Breast epithelium (tissue), 4 donors: ENCODE measurements around the gene RPH3AL. TPM values are rescaled to one million over a fixed set of nuclear protein-coding genes. Genes with fewer than 3 reads are reported as not detected.
"Not testable (repeated sequence)": the region's sequence is repeated elsewhere in the genome, so short reads cannot be mapped to it uniquely, and the experiment has no call there.

ENCODE experiments used
- DNase-seq, 2 donors: peaks; one replicate each; pipeline ENCODE4 v3.0.0-alpha.2; 2019; ENCODE audit warnings: low spot score in 2 of 2
- H3K27ac ChIP-seq, 2 donors: fragments of 200-600 bp; sonication (generic) in 1 of 2; one replicate each; pipeline ENCODE4 v1.5.1; 2016 to 2019; ENCODE audit warnings: mild to moderate bottlenecking in 1 of 2
- H3K27me3 ChIP-seq, 2 donors: fragments of 200-600 bp; sonication (generic) in 1 of 2; one replicate each; pipeline versions ENCODE4 v1.5.1 to v1.6.0; 2017 to 2019; ENCODE audit warnings: control low read depth in 1 of 2, mild to moderate bottlenecking in 1 of 2
- H3K36me3 ChIP-seq: fragments of 200-600 bp; one replicate; pipeline ENCODE4 v1.5.1; 2019
- H3K4me1 ChIP-seq, 2 donors: fragments of 200-600 bp; sonication (generic); one replicate each; pipeline ENCODE4 v1.5.1; 2016 to 2019; ENCODE audit warnings: control low read depth in 1 of 2
- H3K4me3 ChIP-seq, 3 donors: fragments of 200-600 bp; sonication (generic); 1 replicate in 2 of 3; 2 replicates in 1 of 3; pipeline ENCODE4 v1.5.1; 2016 to 2019; ENCODE audit warnings: mild to moderate bottlenecking in 3 of 3, moderate library complexity in 2 of 3
- H3K9me3 ChIP-seq, 2 donors: fragments of 200-600 bp; sonication (generic) in 1 of 2; one replicate each; pipeline ENCODE4 v1.5.1; 2016 to 2019; ENCODE audit warnings: control low read depth in 1 of 2
- POLR2A ChIP-seq: fragments of 450-650 bp; IDR thresholded peaks from one replicate; pipeline ENCODE4 v1.6.1; 2016; ENCODE audit warnings: antibody characterized with exemption, mild to moderate bottlenecking, moderate library complexity
- POLR2AphosphoS5 ChIP-seq, 3 donors: sonication (generic); formaldehyde crosslinking; IDR thresholded peaks; one replicate each; pipeline ENCODE4 v1.6.1; 2017; ENCODE audit warnings: antibody characterized with exemption in 3 of 3
- intact Hi-C: fragments of 100-400 bp; cut with DNase I; formaldehyde crosslinking; loops from one replicate; pipeline ENCODE4 v1.15.1; 2023; ENCODE audit warnings: low total_unique reads
- total RNA-seq, 3 donors: library from RNA; depleted of rRNA; stranded (reverse); fragments of >200 nt; gene quantifications; one replicate each; pipeline ENCODE4 v1.1.0, GENCODE V29; 2016
- TF ChIP-seq, protein P1 (sequence below), 3 donors: fragments of 450-650 bp; IDR thresholded peaks; one replicate each; pipeline ENCODE4 v1.5.1; 2016 to 2017; ENCODE audit warnings: antibody characterized with exemption in 3 of 3, mild to moderate bottlenecking in 3 of 3, moderate library complexity in 3 of 3

Gene RPH3AL
- total RNA-seq, 3 donors from 2014 or later: 9.6 to 15.7 (median 15.4) TPM

DNA sequence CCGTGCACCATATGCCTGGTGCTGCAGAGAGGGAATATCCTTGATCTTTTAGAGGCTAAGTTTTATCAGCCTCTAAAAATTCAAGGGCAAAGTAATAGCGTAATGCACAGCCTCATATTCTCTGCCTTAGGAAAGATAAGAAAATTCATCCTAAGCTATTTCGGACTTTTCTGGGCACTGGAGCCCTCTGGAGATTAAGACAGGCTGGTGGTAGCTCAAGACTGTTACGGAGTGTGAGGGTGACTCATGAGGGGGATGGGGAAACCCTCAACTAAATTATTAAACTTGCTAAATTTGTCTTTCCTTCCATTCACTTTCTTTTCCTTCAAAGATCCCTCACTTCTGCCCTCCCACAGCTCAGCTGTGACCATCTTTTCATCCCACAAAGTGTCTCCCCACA, 73.3 kb downstream of the RPH3AL start:
- intact Hi-C loops: no loop called here
- Histone ChIP-seq H3K36me3 (no peaks in the 10 kb centered on the region), H3K9me3 (no peaks in the 10 kb centered on the region), H3K27me3 (no peaks in the 10 kb centered on the region), H3K4me1 (no peaks in the 10 kb centered on the region), H3K27ac (no peak overlapping the region), H3K4me3 (no peak overlapping the region)
- TF ChIP-seq POLR2AphosphoS5 (IDR thresholded peaks at IDR 0.05): no peak
- TF ChIP-seq POLR2A: no peak
- TF ChIP-seq, protein P1, sequence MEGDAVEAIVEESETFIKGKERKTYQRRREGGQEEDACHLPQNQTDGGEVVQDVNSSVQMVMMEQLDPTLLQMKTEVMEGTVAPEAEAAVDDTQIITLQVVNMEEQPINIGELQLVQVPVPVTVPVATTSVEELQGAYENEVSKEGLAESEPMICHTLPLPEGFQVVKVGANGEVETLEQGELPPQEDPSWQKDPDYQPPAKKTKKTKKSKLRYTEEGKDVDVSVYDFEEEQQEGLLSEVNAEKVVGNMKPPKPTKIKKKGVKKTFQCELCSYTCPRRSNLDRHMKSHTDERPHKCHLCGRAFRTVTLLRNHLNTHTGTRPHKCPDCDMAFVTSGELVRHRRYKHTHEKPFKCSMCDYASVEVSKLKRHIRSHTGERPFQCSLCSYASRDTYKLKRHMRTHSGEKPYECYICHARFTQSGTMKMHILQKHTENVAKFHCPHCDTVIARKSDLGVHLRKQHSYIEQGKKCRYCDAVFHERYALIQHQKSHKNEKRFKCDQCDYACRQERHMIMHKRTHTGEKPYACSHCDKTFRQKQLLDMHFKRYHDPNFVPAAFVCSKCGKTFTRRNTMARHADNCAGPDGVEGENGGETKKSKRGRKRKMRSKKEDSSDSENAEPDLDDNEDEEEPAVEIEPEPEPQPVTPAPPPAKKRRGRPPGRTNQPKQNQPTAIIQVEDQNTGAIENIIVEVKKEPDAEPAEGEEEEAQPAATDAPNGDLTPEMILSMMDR (IDR thresholded peaks at IDR 0.05): no peak
- DNase-seq: no peak

DNA sequence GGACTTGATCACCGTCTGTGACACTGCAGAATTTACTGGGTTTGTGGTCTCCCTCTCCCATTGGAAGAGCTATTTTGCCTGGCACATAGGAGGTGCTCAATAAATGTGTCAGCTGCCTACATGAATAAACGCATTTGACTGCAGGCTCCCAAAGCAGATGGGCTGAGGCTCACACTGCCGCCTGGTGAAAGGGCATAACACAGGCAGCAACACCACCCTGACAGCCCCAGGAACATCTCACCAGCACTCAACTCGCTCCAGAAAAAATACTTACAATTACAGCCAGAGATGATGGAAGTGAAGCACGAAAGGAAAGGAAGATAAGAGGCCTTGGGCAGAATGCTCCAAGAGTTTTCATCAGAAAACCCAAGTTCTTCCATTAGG, 73.9 kb downstream of the RPH3AL start:
- Histone ChIP-seq H3K4me1 (no peaks in the 10 kb centered on the region), H3K9me3 (no peaks in the 10 kb centered on the region), H3K27ac (no peak overlapping the region), H3K36me3 (no peaks in the 10 kb centered on the region), H3K4me3 (no peak overlapping the region), H3K27me3 (no peaks in the 10 kb centered on the region)
- intact Hi-C loops: no loop called here
- TF ChIP-seq POLR2A: no peak
- TF ChIP-seq POLR2AphosphoS5 (IDR thresholded peaks at IDR 0.05): no peak
- TF ChIP-seq, protein P1 (IDR thresholded peaks at IDR 0.05): no peak
- no peak for DNase-seq

DNA sequence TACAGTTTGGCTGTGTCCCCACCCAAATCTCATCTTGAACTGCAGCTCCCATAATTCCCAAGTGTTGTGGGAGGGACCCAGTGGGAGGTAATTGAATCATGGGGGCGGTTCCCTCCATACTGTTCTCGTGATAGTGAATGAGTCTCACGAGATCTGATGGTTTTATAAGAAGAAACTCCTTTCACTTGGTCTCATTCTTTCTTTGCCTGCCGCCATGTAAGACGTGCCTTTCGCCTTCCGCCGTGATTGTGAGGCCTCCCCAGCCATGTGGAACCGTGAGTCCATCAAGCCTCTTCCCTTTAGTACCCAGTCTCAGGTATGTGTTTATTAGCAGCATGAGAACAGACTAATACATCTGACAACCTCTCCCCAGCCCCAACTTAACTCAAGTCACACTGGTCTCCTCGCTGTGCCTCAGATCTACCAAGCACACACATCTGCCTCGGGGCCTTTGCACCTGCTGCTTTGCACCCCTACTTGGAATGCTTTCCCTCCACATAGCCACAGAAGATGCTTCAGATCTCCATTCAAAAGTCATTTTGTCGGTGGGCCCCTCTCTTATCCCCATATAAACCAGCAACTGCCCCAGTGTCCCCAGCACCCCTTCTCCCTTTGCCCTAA, 74.4 kb downstream of the RPH3AL start:
- no peak for DNase-seq
- intact Hi-C loops: no loop called here
- no peak for TF ChIP-seq POLR2A
- TF ChIP-seq, protein P1 (IDR thresholded peaks at IDR 0.05): no peak
- TF ChIP-seq POLR2AphosphoS5 (IDR thresholded peaks at IDR 0.05): no peak

DNA sequence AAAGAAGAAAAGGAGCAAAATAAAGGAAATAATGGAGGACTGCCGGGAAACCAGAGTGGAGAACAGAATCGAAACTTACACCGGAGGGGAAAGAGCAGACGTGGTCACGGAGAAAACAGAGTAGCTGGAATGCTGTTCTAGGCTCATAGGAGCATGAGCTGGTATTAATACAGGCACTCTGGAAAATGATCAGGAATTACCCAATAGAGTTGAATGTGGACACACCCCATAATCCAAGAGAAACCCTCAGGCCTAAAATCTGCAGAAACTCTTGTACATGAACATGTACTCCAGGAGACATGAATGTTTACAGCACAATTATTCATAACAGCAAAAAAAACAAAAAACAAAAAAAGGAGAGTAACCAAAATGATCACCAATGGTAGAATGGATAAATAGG, 77.7 kb downstream of the RPH3AL start:
- TF ChIP-seq, protein P1 (IDR thresholded peaks at IDR 0.05): no peak
- no peak for TF ChIP-seq POLR2A
- no peak for TF ChIP-seq POLR2AphosphoS5 (IDR thresholded peaks at IDR 0.05)
- Histone ChIP-seq H3K36me3 (no peaks in the 10 kb centered on the region), H3K27me3 (no peaks in the 10 kb centered on the region), H3K9me3 (no peaks in the 10 kb centered on the region), H3K4me3 (no peak overlapping the region), H3K4me1 (no peaks in the 10 kb centered on the region), H3K27ac (no peak overlapping the region)
- DNase-seq: no peak
- intact Hi-C loops: no loop called here

More for the DNA sequence above, 74.4 kb downstream of the RPH3AL start:
- H3K4me3 ChIP-seq: no peak overlapping the region
- no peak overlapping the region for H3K27ac ChIP-seq
- no peaks in the 10 kb centered on the region for H3K27me3 ChIP-seq
- H3K4me1 ChIP-seq: no peaks in the 10 kb centered on the region
- no peaks in the 10 kb centered on the region for H3K9me3 ChIP-seq
- H3K36me3 ChIP-seq: no peaks in the 10 kb centered on the region

DNA sequence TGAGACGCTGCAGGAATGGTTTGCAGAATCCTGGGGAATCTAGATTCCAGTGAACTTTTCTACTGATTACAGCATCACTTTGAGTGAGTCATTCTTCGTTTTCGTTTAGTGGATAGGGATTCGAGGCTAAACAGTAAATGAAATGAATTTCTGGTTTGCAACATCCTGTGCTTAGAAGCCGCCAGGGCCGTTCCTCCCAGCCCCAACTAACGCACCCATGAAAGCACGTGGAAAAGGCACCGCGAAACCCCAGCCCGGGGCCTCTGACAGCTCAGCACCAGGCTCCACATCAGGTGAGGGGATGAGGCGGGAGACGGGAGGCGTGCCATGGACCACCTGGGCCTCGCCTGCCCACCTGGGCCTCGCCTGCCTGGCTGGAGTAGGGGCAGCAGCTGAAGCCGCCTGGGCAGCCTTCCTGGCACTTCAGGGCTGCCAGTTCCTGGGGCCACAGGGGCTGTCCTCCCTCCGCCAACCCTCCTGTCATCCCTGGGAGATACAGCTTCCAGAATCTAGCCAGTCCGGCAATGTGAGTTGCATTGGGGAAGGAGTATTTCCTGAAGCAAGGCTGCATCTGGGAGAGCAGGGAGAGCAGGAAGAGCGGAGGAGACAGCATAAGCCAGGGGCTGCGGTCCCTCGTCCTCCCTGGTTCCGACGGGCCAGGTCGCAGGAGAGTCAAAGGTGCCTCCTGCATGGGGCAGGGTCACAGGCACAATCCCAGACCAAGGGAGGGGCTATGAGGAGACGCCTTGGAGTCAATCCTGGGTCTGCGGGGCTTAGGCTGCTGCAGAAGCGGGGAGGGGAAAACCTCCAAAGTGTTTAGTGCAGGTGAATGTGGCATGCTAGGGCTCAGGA, 78.4 kb downstream of the RPH3AL start:
- Histone ChIP-seq H3K4me3 (no peak overlapping the region), H3K9me3 (no peaks in the 10 kb centered on the region), H3K27me3 (no peaks in the 10 kb centered on the region), H3K4me1 (no peaks in the 10 kb centered on the region), H3K36me3 (no peaks in the 10 kb centered on the region), H3K27ac (no peak overlapping the region)
- intact Hi-C loops: no loop called here
- TF ChIP-seq POLR2A: no peak
- TF ChIP-seq, protein P1 (IDR thresholded peaks at IDR 0.05): no peak
- no peak for TF ChIP-seq POLR2AphosphoS5 (IDR thresholded peaks at IDR 0.05)
- no peak for DNase-seq

DNA sequence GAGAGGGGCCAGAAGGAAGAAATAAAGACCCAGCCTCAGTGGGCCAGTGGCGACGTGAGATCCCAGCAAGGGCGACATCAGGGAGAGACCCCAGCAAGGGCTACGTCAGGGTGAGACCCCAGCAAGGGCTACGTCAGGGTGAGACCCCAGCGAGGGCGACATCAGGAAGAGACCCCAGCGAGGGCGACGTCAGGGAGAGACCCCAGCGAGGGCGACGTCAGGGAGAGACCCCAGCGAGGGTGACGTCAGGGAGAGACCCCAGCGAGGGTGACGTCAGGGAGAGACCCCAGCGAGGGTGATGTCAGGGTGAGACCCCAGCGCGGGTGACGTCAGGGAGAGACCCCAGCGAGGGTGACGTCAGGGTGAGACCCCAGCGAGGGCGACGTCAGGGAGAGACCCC, 79.8 kb downstream of the RPH3AL start:
- H3K4me3 ChIP-seq, DNase-seq, H3K36me3 ChIP-seq, H3K4me1 ChIP-seq, H3K9me3 ChIP-seq, intact Hi-C loops, H3K27ac ChIP-seq, H3K27me3 ChIP-seq: not testable (repeated sequence)

DNA sequence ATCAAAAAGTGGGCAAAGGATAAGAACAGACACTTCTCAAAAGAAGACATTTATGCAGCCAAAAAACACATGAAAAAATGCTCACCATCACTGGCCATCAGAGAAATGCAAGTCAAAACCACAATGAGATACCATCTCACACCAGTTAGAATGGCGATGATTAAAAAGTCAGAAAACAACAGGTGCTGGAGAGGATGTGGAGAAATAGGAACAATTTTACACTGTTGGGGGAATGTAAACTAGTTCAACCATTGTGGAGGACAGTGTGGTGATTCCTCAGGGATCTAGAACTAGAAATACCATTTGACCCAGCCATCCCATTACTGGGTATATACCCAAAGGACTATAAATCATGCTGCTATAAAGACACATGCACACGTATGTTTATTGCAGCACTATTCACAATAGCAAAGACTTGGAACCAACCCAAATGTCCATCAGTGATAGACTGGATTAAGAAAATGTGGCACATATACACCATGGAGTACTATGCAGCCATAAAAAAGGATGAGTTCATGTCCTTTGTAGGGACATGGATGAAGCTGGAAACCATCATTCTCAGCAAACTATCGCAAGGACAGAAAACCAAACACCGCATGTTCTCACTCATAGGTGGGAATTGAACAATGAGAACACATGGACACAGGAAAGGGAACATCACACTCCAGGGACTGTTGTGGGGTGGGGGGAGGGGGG, 80.5 kb downstream of the RPH3AL start:
- H3K27me3 ChIP-seq, DNase-seq, intact Hi-C loops, H3K9me3 ChIP-seq, H3K36me3 ChIP-seq, H3K4me1 ChIP-seq, H3K4me3 ChIP-seq, H3K27ac ChIP-seq: not testable (repeated sequence)
